ENCODE measurements around the gene ZNF682.
A peak's percentile ranks its signal among the peaks of the same experiment; 100 is the strongest.
"Not testable (repeated sequence)": the region's sequence is repeated elsewhere in the genome, so short reads cannot be mapped to it uniquely, and the experiment has no call there.

ZNF682 gene

DNA sequence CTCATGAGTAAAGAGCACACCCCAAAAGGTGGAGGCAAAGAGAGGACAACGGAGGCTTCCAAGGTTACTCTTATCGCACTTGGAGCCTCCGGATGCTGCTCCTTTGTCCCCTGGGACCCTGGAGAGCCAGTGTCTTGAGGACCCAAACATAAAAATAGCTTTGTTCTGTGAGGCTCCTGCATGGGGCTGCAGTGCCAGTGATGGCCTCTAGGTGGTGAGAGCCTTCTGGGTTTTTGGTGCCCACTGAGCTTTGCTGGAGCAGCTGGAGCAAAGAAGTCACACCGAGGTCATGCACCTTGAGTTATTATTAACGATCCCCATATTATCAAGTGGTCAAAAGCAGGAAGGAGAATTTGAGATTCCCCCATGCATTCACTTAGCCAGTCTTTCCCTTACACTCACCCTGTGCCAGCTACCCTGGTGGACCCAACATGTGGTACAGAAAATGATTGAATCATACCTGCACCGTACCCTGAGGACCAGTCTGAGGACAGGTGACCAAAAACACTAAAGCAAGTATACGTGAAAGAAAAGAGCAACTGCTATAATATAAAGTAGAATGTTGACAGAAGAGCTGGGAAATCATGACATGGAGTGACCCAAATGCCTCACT, 41.5 kb downstream of the ZNF682 start:
- peak; percentile 5 for DNase-seq (ENCODE audit: low read depth)

DNA sequence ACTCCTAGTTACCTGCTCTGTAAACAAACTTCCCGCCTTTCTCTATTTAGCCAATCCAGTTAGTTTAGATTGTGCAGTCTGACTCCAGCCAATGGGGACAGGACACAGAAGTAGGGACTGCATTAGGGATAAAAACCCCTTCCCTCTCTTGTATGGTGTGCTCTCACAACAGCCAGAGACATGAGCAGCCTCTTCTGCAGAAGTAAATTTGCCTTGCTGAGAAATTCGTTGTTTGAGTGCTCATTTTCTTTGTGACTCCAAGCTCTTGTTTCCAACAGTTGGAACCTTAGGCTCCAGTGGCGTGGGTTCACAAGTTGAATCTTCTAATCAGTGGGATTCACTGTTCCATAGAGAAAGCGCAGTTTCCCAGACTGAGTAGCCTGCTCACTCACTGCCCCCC, 72.4 kb downstream of the ZNF682 start:
- no peak for DNase-seq (ENCODE audit: low read depth)

DNA sequence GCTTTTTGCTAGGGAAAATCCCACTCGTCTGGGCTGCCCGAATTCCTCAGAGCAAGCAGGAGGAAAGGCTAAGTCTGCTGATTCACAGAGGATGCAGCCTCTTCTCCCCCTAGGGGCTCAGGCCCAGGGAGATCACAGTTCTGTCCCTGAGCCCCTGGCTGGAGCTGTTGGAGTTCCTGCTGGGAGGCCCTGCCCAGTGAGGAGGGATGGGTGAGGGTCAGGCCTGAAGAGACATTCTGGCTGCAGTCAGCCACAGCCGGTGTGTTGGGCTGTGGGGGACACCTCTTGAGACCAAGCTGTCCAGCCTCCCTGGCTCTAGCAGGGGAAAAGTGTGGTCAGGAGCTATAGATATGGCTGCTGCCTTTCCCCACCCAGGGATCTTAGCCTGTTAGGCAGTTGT, 73.2 kb downstream of the ZNF682 start:
- DNase-seq (ENCODE audit: low read depth): not testable (repeated sequence)

DNA sequence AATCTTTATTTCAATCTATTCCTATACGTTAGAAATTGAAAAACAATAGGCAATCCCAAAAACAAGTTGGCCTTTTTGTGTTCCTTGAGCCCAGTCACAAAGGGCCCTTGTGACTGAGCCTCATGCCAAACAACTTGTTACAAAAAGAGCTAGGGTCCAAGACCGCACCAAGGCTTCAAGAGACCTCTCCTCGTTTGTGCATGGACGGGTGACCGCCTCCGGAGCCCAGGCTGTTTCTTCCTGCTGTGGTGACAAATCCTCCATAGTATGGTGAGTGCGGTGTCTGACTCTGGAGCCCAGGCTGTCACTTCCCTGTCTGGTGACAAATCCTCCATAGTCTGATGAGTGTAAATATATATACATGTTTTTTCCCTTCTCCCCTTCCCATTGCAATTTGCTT, 74.9 kb downstream of the ZNF682 start:
- no peak for DNase-seq (ENCODE audit: low read depth)

DNA sequence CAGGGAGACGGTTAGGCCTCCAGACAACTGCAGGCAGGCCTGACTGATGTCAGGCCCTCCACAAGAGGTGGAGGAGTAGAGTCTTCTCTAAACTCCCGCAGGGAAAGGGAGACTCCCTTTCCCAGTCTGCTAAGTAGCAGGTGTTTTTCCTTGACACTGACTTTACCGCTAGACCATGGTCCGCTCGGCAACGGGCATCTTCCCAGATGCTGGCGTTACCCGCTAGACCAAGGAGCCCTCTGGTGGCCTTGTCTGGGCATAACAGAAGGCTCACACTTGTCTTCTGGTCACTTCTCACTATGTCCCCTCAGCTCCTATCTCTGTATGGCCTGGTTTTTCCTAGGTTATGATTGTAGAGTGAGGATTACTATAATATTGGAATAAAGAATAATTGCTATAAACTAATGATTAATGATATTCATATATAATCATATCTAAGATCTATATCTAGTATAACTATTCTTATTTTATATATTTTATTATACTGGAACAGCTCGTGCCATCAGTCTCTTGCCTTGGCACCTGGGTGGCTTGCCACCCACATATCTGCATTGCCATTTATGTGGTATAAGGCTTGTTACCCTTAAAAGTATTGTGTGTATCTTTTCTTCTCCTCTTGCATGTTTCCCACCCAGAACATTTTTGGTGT, 80.0 kb downstream of the ZNF682 start:
- peak; percentile 31 for DNase-seq (ENCODE audit: low read depth)

DNA sequence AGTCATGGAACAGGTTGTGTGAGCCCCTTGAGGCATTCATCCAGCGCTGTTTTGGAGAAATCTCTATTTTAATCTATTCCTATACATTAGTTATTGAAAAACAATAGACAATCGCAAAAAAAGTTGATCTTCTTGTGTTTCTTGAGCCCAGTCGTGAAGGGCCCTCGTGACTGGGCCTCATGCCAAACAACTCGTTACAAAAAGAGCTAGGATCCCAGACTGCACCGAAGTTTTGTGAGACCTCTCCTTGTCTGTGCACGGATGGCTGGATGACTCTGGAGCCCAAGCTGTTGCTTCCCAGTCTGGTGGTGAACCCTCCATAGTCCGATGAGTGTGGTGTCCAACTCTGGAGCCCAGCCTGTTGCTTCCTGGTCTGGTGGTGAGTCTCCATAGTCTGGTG, 81.5 kb downstream of the ZNF682 start:
- not testable (repeated sequence) for DNase-seq (ENCODE audit: low read depth)

DNA sequence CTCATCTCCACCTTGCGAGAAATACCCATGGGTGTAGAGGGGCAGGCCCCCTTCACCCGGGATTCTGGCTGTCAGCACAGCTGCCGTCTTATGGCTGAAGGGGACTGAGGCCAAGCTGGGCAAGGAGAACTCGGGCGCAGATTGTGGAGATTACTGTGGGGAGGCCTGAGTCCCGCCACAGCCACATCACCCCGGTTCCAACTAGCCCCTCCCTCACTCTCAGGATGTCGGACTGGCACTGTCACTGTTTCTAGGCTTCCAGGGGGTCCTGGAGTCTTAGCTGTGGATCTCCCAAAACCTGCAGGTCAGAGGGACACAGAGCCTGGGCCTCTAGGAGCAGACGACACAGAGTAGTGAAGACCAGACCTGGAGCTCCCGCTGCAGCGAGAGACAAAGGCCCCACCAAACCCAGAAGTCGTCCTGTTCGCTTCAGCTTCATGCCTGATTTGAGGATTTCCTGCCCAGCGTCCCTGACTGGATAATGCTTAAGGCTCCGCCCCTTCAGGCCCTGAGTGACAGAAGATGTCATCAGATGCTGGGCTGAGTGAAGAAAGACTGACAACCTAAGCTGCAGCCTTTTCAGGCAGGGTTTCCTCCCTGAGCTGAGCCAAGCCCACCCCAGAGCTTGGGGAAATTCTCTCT, 82.8 kb downstream of the ZNF682 start:
- DNase-seq (ENCODE audit: low read depth): no peak

DNA sequence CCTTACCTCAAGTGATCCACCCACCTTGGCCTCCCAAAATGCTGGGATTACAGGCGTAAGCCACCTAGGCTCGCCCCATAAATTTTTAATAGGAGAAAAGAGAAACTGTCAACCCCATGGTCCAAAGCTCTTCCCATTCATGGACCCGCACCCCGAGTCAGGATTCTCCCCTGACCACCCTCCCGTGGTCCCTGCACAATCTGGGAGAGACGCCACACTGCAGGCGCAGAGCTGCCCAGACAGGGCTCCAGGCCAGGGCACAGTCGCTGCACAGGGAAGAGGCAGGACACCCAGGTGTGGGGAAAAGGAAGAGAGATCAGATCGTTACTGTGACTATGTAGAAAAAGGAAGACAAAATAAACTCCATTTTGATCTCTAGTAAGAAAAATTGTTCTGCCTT, 84.1 kb downstream of the ZNF682 start:
- DNase-seq (ENCODE audit: low read depth): no peak
